Neural progenitor cell (in vitro differentiated cells): ENCODE results near the gene NUBP2.

ENCODE experiments used
- EZH2 ChIP-seq: fragments of 200-600 bp; sonication (generic); IDR thresholded peaks from 2 replicates; pipeline ENCODE4 v1.6.1; 2017; ENCODE audit warnings: antibody characterized with exemption, mild to moderate bottlenecking, moderate library complexity
- EZH2phosphoT487 ChIP-seq: fragments of 200-600 bp; sonication (generic); IDR thresholded peaks from 2 replicates; pipeline ENCODE4 v1.6.1; 2017; ENCODE audit warnings: antibody characterized with exemption
- TF ChIP-seq, protein P1 (sequence below): fragments of 200-600 bp; sonication (generic); IDR thresholded peaks from 2 replicates; pipeline ENCODE4 v1.5.1; 2017; ENCODE audit warnings: antibody characterized with exemption, mild to moderate bottlenecking

DNA sequence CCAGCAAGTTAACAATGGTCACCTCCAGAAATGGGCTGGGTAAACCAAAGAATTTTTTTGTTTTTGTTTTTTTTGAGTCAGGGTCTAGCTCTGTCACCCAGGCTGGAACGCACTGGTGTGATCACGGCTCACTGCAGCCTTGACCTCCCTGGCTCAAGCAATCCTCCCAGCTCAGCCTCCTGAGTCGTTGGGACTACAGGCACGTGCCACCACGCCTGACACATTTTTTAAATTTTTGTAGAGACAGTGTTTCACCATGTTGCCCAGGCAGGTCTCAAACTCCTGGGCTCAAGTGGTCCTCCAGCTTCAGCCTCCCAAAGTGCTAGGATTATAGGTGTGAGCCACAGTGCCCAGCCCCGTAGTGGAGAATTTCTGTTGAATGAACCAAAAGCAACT, 2.1 kb upstream of the NUBP2 start:
- TF ChIP-seq, protein P1, sequence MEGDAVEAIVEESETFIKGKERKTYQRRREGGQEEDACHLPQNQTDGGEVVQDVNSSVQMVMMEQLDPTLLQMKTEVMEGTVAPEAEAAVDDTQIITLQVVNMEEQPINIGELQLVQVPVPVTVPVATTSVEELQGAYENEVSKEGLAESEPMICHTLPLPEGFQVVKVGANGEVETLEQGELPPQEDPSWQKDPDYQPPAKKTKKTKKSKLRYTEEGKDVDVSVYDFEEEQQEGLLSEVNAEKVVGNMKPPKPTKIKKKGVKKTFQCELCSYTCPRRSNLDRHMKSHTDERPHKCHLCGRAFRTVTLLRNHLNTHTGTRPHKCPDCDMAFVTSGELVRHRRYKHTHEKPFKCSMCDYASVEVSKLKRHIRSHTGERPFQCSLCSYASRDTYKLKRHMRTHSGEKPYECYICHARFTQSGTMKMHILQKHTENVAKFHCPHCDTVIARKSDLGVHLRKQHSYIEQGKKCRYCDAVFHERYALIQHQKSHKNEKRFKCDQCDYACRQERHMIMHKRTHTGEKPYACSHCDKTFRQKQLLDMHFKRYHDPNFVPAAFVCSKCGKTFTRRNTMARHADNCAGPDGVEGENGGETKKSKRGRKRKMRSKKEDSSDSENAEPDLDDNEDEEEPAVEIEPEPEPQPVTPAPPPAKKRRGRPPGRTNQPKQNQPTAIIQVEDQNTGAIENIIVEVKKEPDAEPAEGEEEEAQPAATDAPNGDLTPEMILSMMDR: no peak
- no peak for TF ChIP-seq EZH2phosphoT487
- no peak for TF ChIP-seq EZH2
